Suprapubic skin (tissue), 4 donors: Measurements from ENCODE around the gene MCFD2. TPM values are rescaled to one million over a fixed set of nuclear protein-coding genes. Genes with fewer than 3 reads are reported as not detected.

ENCODE experiments used
- DNase-seq, 2 donors: peaks; one replicate each; pipeline ENCODE4 v3.0.0-alpha.2; 2019; ENCODE audit warnings: low spot score in 2 of 2
- H3K27ac ChIP-seq: fragments of 200-600 bp; sonication (generic); one replicate; pipeline ENCODE4 v1.5.1; 2019
- H3K27me3 ChIP-seq: fragments of 200-600 bp; sonication (generic); one replicate; pipeline ENCODE4 v1.5.1; 2019
- H3K36me3 ChIP-seq: fragments of 200-600 bp; sonication (generic); one replicate; pipeline ENCODE4 v1.5.1; 2019
- H3K4me1 ChIP-seq: fragments of 200-600 bp; sonication (generic); one replicate; pipeline ENCODE4 v1.5.1; 2019
- H3K4me3 ChIP-seq: fragments of 200-600 bp; sonication (generic); one replicate; pipeline ENCODE4 v1.5.1; 2019; ENCODE audit warnings: mild to moderate bottlenecking
- H3K9me3 ChIP-seq: fragments of 200-600 bp; sonication (generic); one replicate; pipeline ENCODE4 v1.5.1; 2019
- EP300 ChIP-seq: sonication (generic); formaldehyde crosslinking; IDR thresholded peaks from one replicate; pipeline ENCODE4 v1.6.1; 2017; ENCODE audit warnings: antibody characterized with exemption
- POLR2A ChIP-seq, 2 donors: fragments of 450-650 bp; IDR thresholded peaks; one replicate each; pipeline ENCODE4 v1.6.1; 2017; ENCODE audit warnings: antibody characterized with exemption in 2 of 2, mild to moderate bottlenecking in 2 of 2, moderate library complexity in 2 of 2
- POLR2AphosphoS5 ChIP-seq, 3 donors: sonication (generic); formaldehyde crosslinking; IDR thresholded peaks; one replicate each; pipeline ENCODE4 v1.6.1; 2017; ENCODE audit warnings: antibody characterized with exemption in 3 of 3
- WGBS: methylation state at CpG from one replicate; pipeline ENCODE4 v1.1.5; 2018; 5-methylcytosine and 5-hydroxymethylcytosine counted together
- total RNA-seq, 4 donors: library from RNA; depleted of rRNA; stranded (reverse); fragments of >200 nt; gene quantifications; one replicate each; pipeline ENCODE4 v1.1.0, GENCODE V29; 2016
- TF ChIP-seq, protein P1 (sequence below), 2 donors: fragments of 200-600 bp in 1 of 2; fragments of 450-650 bp in 1 of 2; sonication (generic) in 1 of 2; IDR thresholded peaks; one replicate each; pipeline ENCODE4 v1.5.1; 2016 to 2019; ENCODE audit warnings: antibody characterized with exemption in 2 of 2, mild to moderate bottlenecking in 1 of 2, moderate library complexity in 1 of 2

The MCFD2 gene
- total RNA-seq, 4 donors from 2014 or later = 40.5 to 42.4 (median 41.6) TPM

DNA sequence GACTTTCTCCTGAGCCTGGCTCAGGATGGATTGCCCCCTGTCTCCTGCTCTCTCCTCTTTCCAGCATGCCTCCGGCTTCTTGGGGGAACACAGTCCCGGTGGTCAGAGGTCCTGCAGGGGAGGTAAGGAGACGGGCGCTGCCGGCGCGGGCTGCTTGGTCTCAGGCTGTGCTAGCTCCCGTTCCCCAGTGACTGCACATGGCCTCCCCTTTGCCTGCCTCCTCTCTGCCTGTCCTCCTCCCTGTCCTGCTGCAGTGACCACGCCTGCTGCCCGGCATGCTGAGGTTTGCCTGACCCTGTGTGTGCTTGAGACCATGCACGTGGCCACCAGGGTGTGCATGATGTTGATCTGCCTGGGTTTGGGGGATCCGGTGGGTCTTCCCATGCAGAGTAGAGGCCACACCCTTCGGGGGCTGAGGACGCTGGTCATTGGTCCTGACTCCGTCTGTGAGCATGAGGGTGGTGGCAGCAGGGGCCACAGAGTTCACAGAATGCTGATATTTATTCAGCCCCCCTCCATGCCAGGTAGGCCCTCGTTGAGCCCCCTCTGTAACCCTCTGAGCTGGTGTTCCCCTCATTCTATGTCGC lies 42.9 kb upstream of the MCFD2 start:
- peaks cover 65% of the 10 kb centered on the region for H3K36me3 ChIP-seq
- whole genome bisulfite sequencing = 91% methylated on average over 10 of the region's 17 CpGs

DNA sequence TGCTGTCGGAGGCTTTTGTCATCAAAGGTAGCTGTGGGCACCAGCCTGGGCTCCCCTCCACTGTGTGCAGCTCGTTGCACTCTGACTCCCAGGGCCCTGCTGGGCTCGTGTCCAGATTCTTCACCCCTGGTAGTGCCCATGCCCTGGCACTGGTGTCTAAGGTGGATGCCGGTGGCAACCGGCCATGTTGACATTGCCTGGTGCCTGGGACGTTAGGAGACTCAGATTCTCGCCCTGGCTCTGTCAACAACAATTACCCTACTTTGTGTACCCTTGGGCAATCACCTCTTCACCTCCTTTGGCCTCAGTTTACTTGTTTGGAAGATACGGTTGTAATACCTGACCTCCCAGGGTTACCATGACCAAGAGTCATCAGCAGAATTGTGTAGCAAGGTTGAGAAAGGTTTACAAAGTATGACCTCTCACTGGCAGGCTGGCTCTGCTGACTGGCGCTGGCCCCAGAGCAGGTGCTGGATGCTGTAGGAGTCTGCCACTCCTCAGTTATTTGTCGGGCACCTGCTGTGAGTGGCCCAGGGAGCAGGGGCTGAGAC lies 41.5 kb upstream of the MCFD2 start:
- 89% methylated on average over 10 of the region's 10 CpGs for WGBS
- H3K4me1 ChIP-seq = peaks cover 15% of the 10 kb centered on the region
- H3K36me3 ChIP-seq = peaks cover 76% of the 10 kb centered on the region
- no peak overlapping the region for H3K4me3 ChIP-seq
- no peak overlapping the region for H3K27ac ChIP-seq
- H3K27me3 ChIP-seq = no peaks in the 10 kb centered on the region
- no peak for TF ChIP-seq EP300
- H3K9me3 ChIP-seq = no peaks in the 10 kb centered on the region
- no peak for DNase-seq

More for the DNA sequence above, 42.9 kb upstream of the MCFD2 start:
- Histone ChIP-seq H3K9me3 (no peaks in the 10 kb centered on the region), H3K4me3 (no peak overlapping the region), H3K27me3 (no peaks in the 10 kb centered on the region), H3K27ac (no peak overlapping the region), H3K4me1 (peaks cover 21% of the 10 kb centered on the region)
- no peak for DNase-seq
- no peak for TF ChIP-seq POLR2A (IDR thresholded peaks at IDR 0.05)

DNA sequence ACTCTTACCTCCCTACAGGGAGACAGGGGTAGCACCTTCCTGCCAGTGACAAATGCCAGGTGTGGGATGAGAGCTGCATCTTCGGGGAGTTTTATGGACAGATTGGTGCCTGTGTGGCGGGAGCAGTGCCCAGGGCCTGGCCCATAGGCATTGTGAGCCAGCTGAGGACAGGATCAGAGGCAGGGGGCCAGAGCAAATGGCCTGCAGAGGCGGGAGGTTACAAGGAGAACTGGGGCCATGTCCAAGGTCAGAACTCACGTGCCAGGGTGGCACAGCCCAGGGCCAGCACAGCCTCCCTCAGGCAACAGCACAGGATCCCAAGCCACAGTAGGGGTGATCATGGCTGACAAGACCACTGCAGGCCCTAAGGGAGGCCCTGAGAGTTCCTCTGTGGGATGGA lies 40.2 kb upstream of the MCFD2 start:
- TF ChIP-seq POLR2AphosphoS5 (IDR thresholded peaks at IDR 0.05) (no peak), EP300 (no peak), POLR2A (IDR thresholded peaks at IDR 0.05) (no peak)
- TF ChIP-seq, protein P1, sequence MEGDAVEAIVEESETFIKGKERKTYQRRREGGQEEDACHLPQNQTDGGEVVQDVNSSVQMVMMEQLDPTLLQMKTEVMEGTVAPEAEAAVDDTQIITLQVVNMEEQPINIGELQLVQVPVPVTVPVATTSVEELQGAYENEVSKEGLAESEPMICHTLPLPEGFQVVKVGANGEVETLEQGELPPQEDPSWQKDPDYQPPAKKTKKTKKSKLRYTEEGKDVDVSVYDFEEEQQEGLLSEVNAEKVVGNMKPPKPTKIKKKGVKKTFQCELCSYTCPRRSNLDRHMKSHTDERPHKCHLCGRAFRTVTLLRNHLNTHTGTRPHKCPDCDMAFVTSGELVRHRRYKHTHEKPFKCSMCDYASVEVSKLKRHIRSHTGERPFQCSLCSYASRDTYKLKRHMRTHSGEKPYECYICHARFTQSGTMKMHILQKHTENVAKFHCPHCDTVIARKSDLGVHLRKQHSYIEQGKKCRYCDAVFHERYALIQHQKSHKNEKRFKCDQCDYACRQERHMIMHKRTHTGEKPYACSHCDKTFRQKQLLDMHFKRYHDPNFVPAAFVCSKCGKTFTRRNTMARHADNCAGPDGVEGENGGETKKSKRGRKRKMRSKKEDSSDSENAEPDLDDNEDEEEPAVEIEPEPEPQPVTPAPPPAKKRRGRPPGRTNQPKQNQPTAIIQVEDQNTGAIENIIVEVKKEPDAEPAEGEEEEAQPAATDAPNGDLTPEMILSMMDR (IDR thresholded peaks at IDR 0.05) = no peak
- Histone ChIP-seq H3K4me1 (peaks cover 15% of the 10 kb centered on the region), H3K27me3 (no peaks in the 10 kb centered on the region), H3K36me3 (peaks cover 83% of the 10 kb centered on the region), H3K4me3 (no peak overlapping the region), H3K9me3 (no peaks in the 10 kb centered on the region), H3K27ac (peak overlapping the region; percentile 68)
- DNase-seq = no peak
- WGBS = 79% methylated on average over 4 of the region's 4 CpGs

DNA sequence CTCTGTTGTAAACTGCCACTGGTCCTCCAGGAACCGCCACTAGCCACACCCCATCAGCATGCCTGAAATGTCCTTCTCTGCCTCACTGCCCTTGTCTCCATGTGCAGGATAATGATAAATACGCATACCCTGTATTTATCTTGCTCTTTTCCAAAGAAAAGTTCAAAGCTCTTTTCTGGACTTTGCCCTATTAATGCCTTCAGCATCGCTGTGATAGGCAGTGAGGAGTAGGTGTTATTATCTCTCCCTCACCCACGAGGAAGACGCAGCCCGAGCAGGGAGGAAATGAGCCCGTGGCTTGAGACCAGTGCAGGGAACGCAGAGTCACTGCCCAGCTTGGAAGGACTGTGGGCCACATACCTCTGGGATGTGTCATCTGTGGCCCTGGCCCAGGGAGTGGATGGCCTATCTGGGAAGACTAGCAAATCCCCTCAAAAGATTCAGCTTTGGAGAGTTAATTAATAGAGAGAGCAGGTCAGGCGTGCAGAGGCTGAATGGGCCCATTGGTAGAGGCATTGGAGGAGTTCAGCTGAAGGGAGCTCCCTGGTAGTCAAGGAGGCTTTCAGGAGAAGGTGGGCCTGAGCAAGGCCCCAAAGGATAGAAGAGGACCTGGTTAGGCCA lies 39.5 kb upstream of the MCFD2 start:
- WGBS = 47% methylated on average over 9 of the region's 9 CpGs
- DNase-seq = peak in 1 of 2 donors; percentile 79
- H3K27me3 ChIP-seq = no peaks in the 10 kb centered on the region
- H3K27ac ChIP-seq = peak overlapping the region; percentile 68
- H3K36me3 ChIP-seq = peaks cover 76% of the 10 kb centered on the region
- H3K4me3 ChIP-seq = no peak overlapping the region
- peaks cover 15% of the 10 kb centered on the region for H3K4me1 ChIP-seq
- TF ChIP-seq, protein P1 (IDR thresholded peaks at IDR 0.05) = no peak
- TF ChIP-seq POLR2A (IDR thresholded peaks at IDR 0.05) (no peak), POLR2AphosphoS5 (IDR thresholded peaks at IDR 0.05) (no peak), EP300 (no peak)
- H3K9me3 ChIP-seq = no peaks in the 10 kb centered on the region

DNA sequence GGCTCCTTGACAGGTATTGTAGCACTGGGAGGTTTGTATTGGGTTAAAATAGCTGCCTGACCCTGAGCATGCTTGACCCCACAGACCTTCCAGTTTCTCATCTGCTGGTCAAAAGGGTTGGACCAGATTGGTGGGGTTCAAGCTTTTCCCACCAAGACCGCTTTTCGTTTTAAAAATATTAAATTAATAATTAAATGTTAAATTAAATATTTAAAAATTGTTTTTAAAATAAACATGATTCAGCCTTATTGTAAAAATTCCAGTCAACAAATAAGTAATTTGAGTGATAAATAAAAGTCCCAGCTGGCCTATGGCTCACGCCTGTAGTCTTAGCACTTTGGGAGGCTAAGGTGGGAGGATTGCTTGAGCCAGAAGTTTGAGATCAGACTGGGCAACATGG lies 36.6 kb upstream of the MCFD2 start:
- H3K4me1 ChIP-seq = peaks cover 15% of the 10 kb centered on the region
- H3K27ac ChIP-seq = no peak overlapping the region
- no peaks in the 10 kb centered on the region for H3K9me3 ChIP-seq
- H3K4me3 ChIP-seq = no peak overlapping the region
- H3K36me3 ChIP-seq = peaks cover 48% of the 10 kb centered on the region
- 94% methylated on average over 3 of the region's 3 CpGs for WGBS
- H3K27me3 ChIP-seq = no peaks in the 10 kb centered on the region
- TF ChIP-seq POLR2AphosphoS5 (IDR thresholded peaks at IDR 0.05) (no peak), POLR2A (IDR thresholded peaks at IDR 0.05) (no peak), EP300 (no peak)
- TF ChIP-seq, protein P1 (IDR thresholded peaks at IDR 0.05) = no peak
- no peak for DNase-seq

DNA sequence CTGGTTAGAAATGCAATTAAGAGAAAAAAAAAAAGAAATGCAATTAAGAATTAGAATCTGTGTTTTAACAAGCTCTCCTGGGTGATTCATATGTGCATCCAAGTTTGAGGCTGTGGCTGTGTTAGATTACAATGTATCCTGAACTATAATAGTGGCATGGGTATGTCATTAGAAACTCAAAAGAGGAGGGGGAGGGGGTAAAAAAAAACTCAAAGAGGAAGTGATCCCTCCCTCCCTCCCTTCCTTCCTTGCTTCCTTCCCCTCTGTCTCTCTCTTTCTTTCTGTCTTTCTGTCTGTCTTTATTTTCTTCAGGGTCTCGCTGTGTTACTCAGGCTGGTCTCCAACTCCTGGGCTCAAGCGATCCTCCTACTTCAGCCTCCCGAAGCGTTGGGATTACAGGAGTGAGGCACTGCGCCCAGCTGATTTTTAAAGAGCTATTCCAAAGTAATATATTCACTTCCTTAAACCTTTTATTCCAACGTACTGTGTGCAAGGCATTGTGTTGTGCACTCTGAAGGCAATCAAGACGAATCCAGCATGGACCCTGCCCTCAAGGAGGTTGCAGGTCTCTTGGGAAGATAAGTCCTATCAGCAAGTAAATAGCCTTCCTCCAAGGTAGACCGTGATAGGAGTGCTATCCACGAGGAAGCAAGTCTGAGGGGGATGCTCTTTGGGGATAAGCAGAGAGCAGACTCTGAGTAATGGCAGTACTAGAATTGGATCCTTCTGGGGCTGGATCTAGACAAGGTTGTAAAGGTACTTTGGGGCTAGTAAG lies 35.9 kb upstream of the MCFD2 start:
- 96% methylated on average over 9 of the region's 9 CpGs for WGBS
- no peak for DNase-seq
- no peaks in the 10 kb centered on the region for H3K9me3 ChIP-seq
- H3K27me3 ChIP-seq = no peaks in the 10 kb centered on the region
- H3K4me3 ChIP-seq = no peak overlapping the region
- peaks cover 41% of the 10 kb centered on the region for H3K36me3 ChIP-seq
- H3K27ac ChIP-seq = no peak overlapping the region
- peaks cover 15% of the 10 kb centered on the region for H3K4me1 ChIP-seq
- no peak for TF ChIP-seq POLR2A (IDR thresholded peaks at IDR 0.05)
- no peak for TF ChIP-seq POLR2AphosphoS5 (IDR thresholded peaks at IDR 0.05)
- TF ChIP-seq EP300 = no peak
- TF ChIP-seq, protein P1 (IDR thresholded peaks at IDR 0.05) = no peak
